ENCODE data around the gene AHI1.

The AHI1 gene

GRCh38 chr6:135465307-135465706 is 32.2 kb downstream of the AHI1 start:
- H3K27ac ChIP-seq (ENCODE audit: extremely low read depth, low read depth, low read length) = no peak overlapping the region
- TF ChIP-seq ZNF292 (tag by site-specific recombination; IDR thresholded peaks at IDR 0.05; ENCODE audit: borderline replicate concordance, low read depth) (no peak), ZNF623 (tag by site-specific recombination; IDR thresholded peaks at IDR 0.05) (no peak)
- ChIA-PET POLR2A (no interaction called here), CTCF (interaction anchor here (0.6 to 3.2 kb wide), 2 partner anchors 15 to 746 kb away, joined by 3 to 19 read pairs; no protein-coding TSS in a partner anchor)
- no peak overlapping the region for H3K4me3 ChIP-seq (ENCODE audit: low read depth, low read length)
- peaks cover 3 to 24% of the 10 kb centered on the region in 2 experiments; a peak in 2 of 3 replicates for H3K36me3 ChIP-seq (ENCODE audit: control insufficient read depth in 2 of 2, insufficient read depth in 1 of 2, low read length in 2 of 2)
- H3K9me3 ChIP-seq (ENCODE audit: control insufficient read depth, insufficient read depth, low read depth, low read length) = no peaks in the 10 kb centered on the region
- H3K4me1 ChIP-seq (ENCODE audit: control insufficient read depth, insufficient read depth, low read length) = no peaks in the 10 kb centered on the region

DNA sequence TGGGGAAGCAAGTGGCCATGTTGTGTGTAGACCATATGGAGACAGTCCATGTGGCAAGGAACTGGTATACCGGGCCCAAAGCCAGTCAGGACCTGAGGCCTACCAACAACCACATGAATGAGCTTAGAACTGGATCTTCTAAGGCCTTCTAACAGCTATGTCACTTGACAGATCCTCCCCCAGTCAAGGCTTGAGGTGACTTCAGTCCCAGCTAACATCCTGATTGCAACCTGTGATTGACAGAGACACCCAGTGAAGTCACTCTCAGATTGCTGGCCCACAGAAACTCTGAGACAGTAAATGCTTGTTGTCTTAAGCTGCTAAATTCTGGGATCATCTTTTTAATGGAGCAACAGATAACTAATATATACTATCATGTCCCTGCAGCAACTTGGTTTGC is 32.9 kb downstream of the AHI1 start:
- POLR2A ChIA-PET = no interaction called here
- Histone ChIP-seq H3K27ac (ENCODE audit: extremely low read depth, low read depth, low read length) (no peak overlapping the region), H3K4me1 (ENCODE audit: control insufficient read depth, insufficient read depth, low read length) (no peaks in the 10 kb centered on the region), H3K9me3 (ENCODE audit: control insufficient read depth, insufficient read depth, low read depth, low read length) (no peaks in the 10 kb centered on the region), H3K36me3 (ENCODE audit: control insufficient read depth in 2 of 2, insufficient read depth in 1 of 2, low read length in 2 of 2) (peaks cover 3 to 24% of the 10 kb centered on the region in 2 experiments; a peak in 2 of 3 replicates), H3K4me3 (ENCODE audit: low read depth, low read length) (no peak overlapping the region)
- CTCF ChIA-PET = interaction anchor here (0.6 to 3.2 kb wide), 3 partner anchors 14 to 1218 kb away, joined by 3 to 19 read pairs (median 3); no protein-coding TSS in a partner anchor
- TF ChIP-seq HOXC10 (CRISPR knock-in tag; IDR thresholded peaks at IDR 0.05) = no peak
- TF ChIP-seq ZNF561 (tag by site-specific recombination; IDR thresholded peaks at IDR 0.05; ENCODE audit: borderline replicate concordance) = no peak
- TF ChIP-seq ZNF571 (tag by site-specific recombination; IDR thresholded peaks at IDR 0.05) = no peak
- TF ChIP-seq ZNF704 (tag by site-specific recombination; IDR thresholded peaks at IDR 0.05) = no peak
- no peak for TF ChIP-seq ZBTB48 (tag by site-specific recombination; IDR thresholded peaks at IDR 0.05)
- no peak for TF ChIP-seq ZSCAN30 (tag by site-specific recombination; IDR thresholded peaks at IDR 0.05)
- no peak for TF ChIP-seq ZNF596 (tag by site-specific recombination; IDR thresholded peaks at IDR 0.05)
- no peak for TF ChIP-seq KLF10 (tag by site-specific recombination; IDR thresholded peaks at IDR 0.05)
- no peak for TF ChIP-seq MEIS1 (CRISPR knock-in tag; IDR thresholded peaks at IDR 0.05; ENCODE audit: borderline replicate concordance)

DNA sequence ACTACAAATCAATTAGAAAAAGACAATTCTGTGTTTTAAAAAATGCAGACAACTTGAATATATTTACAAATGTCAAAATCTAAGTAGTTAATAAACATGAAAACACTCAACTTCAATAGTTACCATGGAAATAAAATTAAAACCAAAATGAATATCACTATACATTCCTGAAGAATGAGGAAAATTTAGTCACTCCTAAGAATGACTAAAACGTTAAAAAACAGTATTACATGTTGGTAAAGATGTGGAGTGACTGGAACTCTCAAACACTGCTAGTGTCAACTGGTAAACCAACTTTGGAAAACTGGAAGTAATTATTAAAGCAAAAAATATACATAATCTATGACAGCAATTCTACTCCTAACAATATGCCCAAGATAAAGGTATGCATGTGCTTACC is 36.3 kb downstream of the AHI1 start:
- TF ChIP-seq MZF1 (tag by site-specific recombination; IDR thresholded peaks at IDR 0.05; ENCODE audit: borderline replicate concordance) (no peak), TRIM28 (IDR thresholded peaks at IDR 0.05; ENCODE audit: borderline replicate concordance, low read length) (no peak), ZXDB (tag by site-specific recombination; IDR thresholded peaks at IDR 0.05) (no peak)
- CTCF ChIA-PET = no interaction called here
- H3K9me3 ChIP-seq (ENCODE audit: control insufficient read depth, insufficient read depth, low read depth, low read length) = no peaks in the 10 kb centered on the region
- POLR2A ChIA-PET = no interaction called here
- H3K27ac ChIP-seq (ENCODE audit: extremely low read depth, low read depth, low read length) = no peak overlapping the region
- H3K4me1 ChIP-seq (ENCODE audit: control insufficient read depth, insufficient read depth, low read length) = no peaks in the 10 kb centered on the region
- no peak overlapping the region for H3K4me3 ChIP-seq (ENCODE audit: low read depth, low read length)
- H3K36me3 ChIP-seq (ENCODE audit: control insufficient read depth in 2 of 2, insufficient read depth in 1 of 2, low read length in 2 of 2) = peaks cover 3 to 22% of the 10 kb centered on the region in 2 experiments; a peak in 2 of 3 replicates

- POLR2A ChIA-PET = no interaction called here
- Histone ChIP-seq H3K36me3 (ENCODE audit: control insufficient read depth in 2 of 2, insufficient read depth in 1 of 2, low read length in 2 of 2) (peaks cover 0 to 10% of the 10 kb centered on the region in 2 experiments; a peak in 1 of 3 replicates), H3K4me1 (ENCODE audit: control insufficient read depth, insufficient read depth, low read length) (no peaks in the 10 kb centered on the region), H3K4me3 (ENCODE audit: low read depth, low read length) (no peak overlapping the region), H3K9me3 (ENCODE audit: control insufficient read depth, insufficient read depth, low read depth, low read length) (no peaks in the 10 kb centered on the region), H3K27ac (ENCODE audit: extremely low read depth, low read depth, low read length) (no peak overlapping the region)
- CTCF ChIA-PET = no interaction called here
- TF ChIP-seq ZBTB48 (tag by site-specific recombination; IDR thresholded peaks at IDR 0.05) = no peak
- TF ChIP-seq ZNF112 (tag by site-specific recombination; IDR thresholded peaks at IDR 0.05) = no peak
- TF ChIP-seq ZNF214 (tag by site-specific recombination; IDR thresholded peaks at IDR 0.05; ENCODE audit: borderline replicate concordance) = no peak
- no peak for TF ChIP-seq KLF9 (tag by site-specific recombination; IDR thresholded peaks at IDR 0.05; ENCODE audit: low read depth)
These were observed 39.5 kb downstream of the AHI1 start for GRCh38 chr6:135458051-135458450.

Data from HEK293 (cell line).